Measurements from ENCODE around the gene B4GALT5.

B4GALT5 gene

GRCh38 chr20:49715466-49715865 lies 1.8 kb upstream of the B4GALT5 start:
- Histone ChIP-seq H3K9me3 (no peaks in the 10 kb centered on the region), H3K27me3 (no peaks in the 10 kb centered on the region), H3K27ac (no peak overlapping the region), H3K4me1 (ENCODE audit: control insufficient read depth in 1 of 2, insufficient read depth in 1 of 2, low read depth in 1 of 2, low read length in 1 of 2) (peaks cover 45 to 56% of the 10 kb centered on the region in 2 experiments), H3K36me3 (no peaks in the 10 kb centered on the region), H3K4me3 (ENCODE audit: low read depth in 1 of 2, low read length in 1 of 2) (no peak overlapping the region)
- no peak for TF ChIP-seq CTCF (IDR thresholded peaks at IDR 0.05)

GRCh38 chr20:49712996-49713752 lies 504 bp downstream of the B4GALT5 start:
- Histone ChIP-seq H3K27me3 (no peaks in the 10 kb centered on the region), H3K27ac (peak overlapping the region; percentile 96), H3K4me3 (ENCODE audit: low read depth in 1 of 2, low read length in 1 of 2) (peak overlapping the region; percentile 86 to 93), H3K9me3 (no peaks in the 10 kb centered on the region), H3K36me3 (no peaks in the 10 kb centered on the region), H3K4me1 (ENCODE audit: control insufficient read depth in 1 of 2, insufficient read depth in 1 of 2, low read depth in 1 of 2, low read length in 1 of 2) (peaks cover 63 to 71% of the 10 kb centered on the region in 2 experiments)
- TF ChIP-seq CTCF (IDR thresholded peaks at IDR 0.05), result no peak

- H3K9me3 ChIP-seq, result no peaks in the 10 kb centered on the region
- TF ChIP-seq CTCF (IDR thresholded peaks at IDR 0.05), result no peak
- H3K27me3 ChIP-seq, result no peaks in the 10 kb centered on the region
- peaks cover 63 to 71% of the 10 kb centered on the region in 2 experiments for H3K4me1 ChIP-seq (ENCODE audit: control insufficient read depth in 1 of 2, insufficient read depth in 1 of 2, low read depth in 1 of 2, low read length in 1 of 2)
- H3K4me3 ChIP-seq (ENCODE audit: low read depth in 1 of 2, low read length in 1 of 2), result peak overlapping the region; percentile 86 to 93
- H3K36me3 ChIP-seq, result no peaks in the 10 kb centered on the region
- H3K27ac ChIP-seq, result peak overlapping the region; percentile 96
Measured at GRCh38 chr20:49712646-49712995, 1.1 kb downstream of the B4GALT5 start.

- peak overlapping the region; percentile 86 to 93 for H3K4me3 ChIP-seq (ENCODE audit: low read depth in 1 of 2, low read length in 1 of 2)
- no peaks in the 10 kb centered on the region for H3K27me3 ChIP-seq
- no peaks in the 10 kb centered on the region for H3K36me3 ChIP-seq
- no peaks in the 10 kb centered on the region for H3K9me3 ChIP-seq
- H3K4me1 ChIP-seq (ENCODE audit: control insufficient read depth in 1 of 2, insufficient read depth in 1 of 2, low read depth in 1 of 2, low read length in 1 of 2), result peaks cover 65 to 71% of the 10 kb centered on the region in 2 experiments
- TF ChIP-seq CTCF (IDR thresholded peaks at IDR 0.05), result no peak
- H3K27ac ChIP-seq, result peak overlapping the region; percentile 96
Measured at GRCh38 chr20:49712118-49712517, 1.6 kb downstream of the B4GALT5 start.

GRCh38 chr20:49711667-49711987 lies 2.1 kb downstream of the B4GALT5 start:
- TF ChIP-seq CTCF (IDR thresholded peaks at IDR 0.05), result no peak
- H3K9me3 ChIP-seq, result no peaks in the 10 kb centered on the region
- H3K36me3 ChIP-seq, result no peaks in the 10 kb centered on the region
- peak overlapping the region; percentile 86 to 93 for H3K4me3 ChIP-seq (ENCODE audit: low read depth in 1 of 2, low read length in 1 of 2)
- no peaks in the 10 kb centered on the region for H3K27me3 ChIP-seq
- H3K4me1 ChIP-seq (ENCODE audit: control insufficient read depth in 1 of 2, insufficient read depth in 1 of 2, low read depth in 1 of 2, low read length in 1 of 2), result peaks cover 69 to 75% of the 10 kb centered on the region in 2 experiments
- peak overlapping the region; percentile 96 for H3K27ac ChIP-seq

Measured in neutrophil (primary cell).